Memory B cell (primary cell): Measurements from ENCODE around the gene CELF4.

Source experiments
- ATAC-seq: fragments of 150-1000 bp; cut with Tn5 transposase; 2 replicates; pipeline ENCODE4 v1.10.0; 2021; ENCODE audit warnings: low read depth, mild to moderate bottlenecking, moderate library complexity
- DNase-seq, 2 donors: peaks; one replicate each; pipeline ENCODE4 v3.0.0; 2022; ENCODE audit warnings: low spot score in 2 of 2
- H3K27ac Mint-ChIP-seq: one replicate; pipeline ENCODE4 v1.8.0; 2022; ENCODE audit warnings: mild to moderate bottlenecking, moderate library complexity, mixed read lengths
- H3K27me3 Mint-ChIP-seq: one replicate; pipeline ENCODE4 v1.8.0; 2022; ENCODE audit warnings: mixed read lengths
- H3K36me3 Mint-ChIP-seq: one replicate; pipeline ENCODE4 v1.8.0; 2022; ENCODE audit warnings: mild to moderate bottlenecking, mixed read lengths
- H3K4me1 Mint-ChIP-seq: one replicate; pipeline ENCODE4 v1.8.0; 2022; ENCODE audit warnings: mixed read lengths
- H3K4me3 Mint-ChIP-seq: one replicate; pipeline ENCODE4 v1.8.0; 2022; ENCODE audit warnings: mild to moderate bottlenecking, moderate library complexity, mixed read lengths
- H3K9me3 Mint-ChIP-seq: one replicate; pipeline ENCODE4 v1.8.0; 2022; ENCODE audit warnings: mixed read lengths

The CELF4 gene

GRCh38 chr18:37533647-37534584, 31.7 kb downstream of the CELF4 start:
- no peak overlapping the region for H3K27ac Mint-ChIP-seq
- H3K27me3 Mint-ChIP-seq: peaks cover 6% of the 10 kb centered on the region
- H3K9me3 Mint-ChIP-seq: no peaks in the 10 kb centered on the region
- H3K36me3 Mint-ChIP-seq: no peaks in the 10 kb centered on the region
- DNase-seq: no peak
- peaks cover 9% of the 10 kb centered on the region for H3K4me1 Mint-ChIP-seq
- no peak for ATAC-seq
- no peak overlapping the region for H3K4me3 Mint-ChIP-seq

GRCh38 chr18:37532917-37533316, 32.7 kb downstream of the CELF4 start:
- DNase-seq (no peak), ATAC-seq (no peak)
- H3K4me1 Mint-ChIP-seq: peaks cover 6% of the 10 kb centered on the region
- H3K9me3 Mint-ChIP-seq: no peaks in the 10 kb centered on the region
- peaks cover 2% of the 10 kb centered on the region for H3K27me3 Mint-ChIP-seq
- H3K36me3 Mint-ChIP-seq: no peaks in the 10 kb centered on the region
- H3K27ac Mint-ChIP-seq: no peak overlapping the region
- H3K4me3 Mint-ChIP-seq: no peak overlapping the region

- DNase-seq (no peak), ATAC-seq (peak; percentile 53)
- peaks cover 8% of the 10 kb centered on the region for H3K4me1 Mint-ChIP-seq
- H3K27me3 Mint-ChIP-seq: peaks cover 10% of the 10 kb centered on the region
- H3K4me3 Mint-ChIP-seq: peak overlapping the region; percentile 34
- no peak overlapping the region for H3K27ac Mint-ChIP-seq
- H3K9me3 Mint-ChIP-seq: no peaks in the 10 kb centered on the region
- H3K36me3 Mint-ChIP-seq: peaks cover 2% of the 10 kb centered on the region
Observed at GRCh38 chr18:37529863-37530262, 35.7 kb downstream of the CELF4 start.

- Mint-ChIP-seq H3K36me3 (peaks cover 2% of the 10 kb centered on the region), H3K4me1 (peaks cover 10% of the 10 kb centered on the region), H3K9me3 (no peaks in the 10 kb centered on the region), H3K27ac (no peak overlapping the region), H3K27me3 (peaks cover 11% of the 10 kb centered on the region), H3K4me3 (no peak overlapping the region)
- ATAC-seq: no peak
- no peak for DNase-seq
Observed at GRCh38 chr18:37529296-37529695, 36.3 kb downstream of the CELF4 start.

GRCh38 chr18:37527395-37527794, 38.2 kb downstream of the CELF4 start:
- Mint-ChIP-seq H3K4me3 (no peak overlapping the region), H3K27ac (no peak overlapping the region), H3K27me3 (peaks cover 20% of the 10 kb centered on the region), H3K9me3 (no peaks in the 10 kb centered on the region), H3K4me1 (peaks cover 10% of the 10 kb centered on the region), H3K36me3 (peaks cover 2% of the 10 kb centered on the region)
- no peak for ATAC-seq
- no peak for DNase-seq

- Mint-ChIP-seq H3K4me1 (peaks cover 7% of the 10 kb centered on the region), H3K36me3 (peaks cover 2% of the 10 kb centered on the region), H3K27ac (no peak overlapping the region), H3K4me3 (no peak overlapping the region), H3K9me3 (no peaks in the 10 kb centered on the region), H3K27me3 (peaks cover 22% of the 10 kb centered on the region)
- DNase-seq (no peak), ATAC-seq (no peak)
Observed at GRCh38 chr18:37525262-37525585, 40.4 kb downstream of the CELF4 start.

GRCh38 chr18:37524498-37525261, 40.9 kb downstream of the CELF4 start:
- H3K36me3 Mint-ChIP-seq: peaks cover 2% of the 10 kb centered on the region
- H3K27me3 Mint-ChIP-seq: peaks cover 22% of the 10 kb centered on the region
- DNase-seq: no peak
- H3K4me1 Mint-ChIP-seq: peaks cover 7% of the 10 kb centered on the region
- no peak overlapping the region for H3K27ac Mint-ChIP-seq
- no peak overlapping the region for H3K4me3 Mint-ChIP-seq
- no peaks in the 10 kb centered on the region for H3K9me3 Mint-ChIP-seq
- no peak for ATAC-seq

- Mint-ChIP-seq H3K27me3 (peaks cover 22% of the 10 kb centered on the region), H3K9me3 (no peaks in the 10 kb centered on the region), H3K4me1 (peaks cover 5% of the 10 kb centered on the region), H3K27ac (no peak overlapping the region), H3K4me3 (no peak overlapping the region), H3K36me3 (peaks cover 2% of the 10 kb centered on the region)
- no peak for ATAC-seq
- no peak for DNase-seq
Observed at GRCh38 chr18:37524139-37524497, 41.5 kb downstream of the CELF4 start.

GRCh38 chr18:37521510-37522465, 43.8 kb downstream of the CELF4 start:
- peaks cover 2% of the 10 kb centered on the region for H3K36me3 Mint-ChIP-seq
- H3K27ac Mint-ChIP-seq: no peak overlapping the region
- ATAC-seq: no peak

GRCh38 chr18:37520508-37520907, 45.1 kb downstream of the CELF4 start:
- ATAC-seq (no peak), DNase-seq (no peak)
- no peak overlapping the region for H3K27ac Mint-ChIP-seq
- no peak overlapping the region for H3K4me3 Mint-ChIP-seq
- H3K36me3 Mint-ChIP-seq: peaks cover 2% of the 10 kb centered on the region
- H3K9me3 Mint-ChIP-seq: no peaks in the 10 kb centered on the region
- H3K4me1 Mint-ChIP-seq: peaks cover 3% of the 10 kb centered on the region
- H3K27me3 Mint-ChIP-seq: peaks cover 19% of the 10 kb centered on the region

More at GRCh38 chr18:37521510-37522465, 43.8 kb downstream of the CELF4 start:
- peaks cover 3% of the 10 kb centered on the region for H3K4me1 Mint-ChIP-seq
- peaks cover 22% of the 10 kb centered on the region for H3K27me3 Mint-ChIP-seq
- no peak for DNase-seq
- H3K9me3 Mint-ChIP-seq: no peaks in the 10 kb centered on the region
- no peak overlapping the region for H3K4me3 Mint-ChIP-seq

GRCh38 chr18:37519510-37520135, 46.0 kb downstream of the CELF4 start:
- ATAC-seq (no peak), DNase-seq (no peak)
- Mint-ChIP-seq H3K4me3 (no peak overlapping the region), H3K9me3 (no peaks in the 10 kb centered on the region), H3K27ac (no peak overlapping the region), H3K36me3 (no peaks in the 10 kb centered on the region), H3K27me3 (peaks cover 15% of the 10 kb centered on the region), H3K4me1 (no peaks in the 10 kb centered on the region)

- no peak for DNase-seq
Observed at GRCh38 chr18:37516361-37516853, 49.2 kb downstream of the CELF4 start.

GRCh38 chr18:37514953-37515352, 50.6 kb downstream of the CELF4 start:
- peaks cover 12% of the 10 kb centered on the region for H3K27me3 Mint-ChIP-seq
- peaks cover 9% of the 10 kb centered on the region for H3K9me3 Mint-ChIP-seq
- no peak overlapping the region for H3K4me3 Mint-ChIP-seq
- DNase-seq (no peak), ATAC-seq (no peak)
- H3K36me3 Mint-ChIP-seq: peaks cover 3% of the 10 kb centered on the region
- H3K27ac Mint-ChIP-seq: no peak overlapping the region
- no peaks in the 10 kb centered on the region for H3K4me1 Mint-ChIP-seq

More at GRCh38 chr18:37516361-37516853, 49.2 kb downstream of the CELF4 start:
- ATAC-seq: no peak
- Mint-ChIP-seq H3K4me3 (no peak overlapping the region), H3K9me3 (peaks cover 8% of the 10 kb centered on the region), H3K4me1 (no peaks in the 10 kb centered on the region), H3K27me3 (peaks cover 10% of the 10 kb centered on the region), H3K27ac (no peak overlapping the region), H3K36me3 (peaks cover 3% of the 10 kb centered on the region)
